Measurements from ENCODE around the gene EXOC6.

EXOC6 gene

GRCh38 chr10:92834331-92834730 is 14.0 kb upstream of the EXOC6 start:
- DNase-seq (ENCODE audit: low read depth in 2 of 2), result no peak

DNA sequence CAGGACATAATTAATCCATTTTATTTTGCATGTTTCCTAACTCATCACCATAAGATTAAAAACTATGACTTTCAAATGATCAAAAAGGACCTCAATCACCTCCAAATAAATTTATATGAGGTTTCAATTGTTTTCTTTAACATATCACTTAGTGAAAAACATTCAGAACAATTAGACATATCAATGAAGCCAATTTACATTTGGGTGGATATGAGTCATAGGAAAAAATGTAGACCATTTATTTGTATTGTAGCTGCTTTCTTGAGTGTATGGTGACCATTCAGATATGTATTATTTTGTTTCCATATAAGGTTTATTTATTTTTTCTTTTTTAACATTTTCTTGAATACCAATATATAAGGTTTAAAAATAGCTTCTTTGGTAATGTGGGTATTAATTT is 13.3 kb upstream of the EXOC6 start:
- DNase-seq (ENCODE audit: low read depth in 2 of 2), result no peak

GRCh38 chr10:92837456-92837855 is 10.9 kb upstream of the EXOC6 start:
- DNase-seq (ENCODE audit: low read depth in 2 of 2), result no peak

DNA sequence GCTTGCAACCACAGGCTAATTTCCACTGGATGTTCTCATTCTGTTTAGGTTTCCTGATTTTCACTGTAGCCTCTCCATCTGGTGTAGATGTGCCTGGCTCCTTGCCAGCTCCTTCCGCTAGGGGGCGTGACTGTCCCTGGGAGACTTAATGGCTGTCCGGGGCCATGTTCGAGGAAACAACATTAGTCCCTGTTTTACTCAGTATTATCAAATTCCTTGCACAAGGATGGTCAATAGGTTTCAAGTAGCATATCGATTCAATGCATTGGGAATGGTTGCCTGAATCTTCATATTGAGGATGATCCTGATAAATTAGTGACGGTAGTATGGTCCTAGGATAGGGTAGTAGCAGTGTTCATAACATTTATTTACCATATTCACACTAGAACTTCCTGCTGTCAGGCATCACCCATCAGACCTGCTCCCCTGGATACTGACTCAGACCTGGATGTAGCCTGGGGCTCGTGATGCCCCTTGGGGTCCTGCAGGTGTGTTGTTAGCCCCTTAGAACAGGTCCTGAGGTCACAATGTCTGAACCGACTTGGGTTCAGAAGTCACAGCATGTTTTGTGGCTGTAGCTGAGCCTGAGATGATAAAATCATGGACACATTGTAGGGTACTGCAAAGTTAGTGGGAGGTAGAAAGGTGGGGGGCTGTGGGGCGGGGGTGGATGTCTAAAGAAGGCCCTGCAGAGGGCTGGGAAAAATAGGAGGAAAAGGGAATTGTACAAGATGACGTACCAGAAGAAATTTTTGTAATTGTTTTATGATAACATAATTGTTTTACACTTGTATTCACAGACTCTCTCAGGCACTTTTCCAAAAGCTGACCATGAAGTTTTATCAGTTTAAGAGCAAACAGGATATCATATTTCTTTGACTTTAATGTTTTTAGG is 8.9 kb upstream of the EXOC6 start:
- peak; percentile 44 to 65 for DNase-seq (ENCODE audit: low read depth in 2 of 2)

DNA sequence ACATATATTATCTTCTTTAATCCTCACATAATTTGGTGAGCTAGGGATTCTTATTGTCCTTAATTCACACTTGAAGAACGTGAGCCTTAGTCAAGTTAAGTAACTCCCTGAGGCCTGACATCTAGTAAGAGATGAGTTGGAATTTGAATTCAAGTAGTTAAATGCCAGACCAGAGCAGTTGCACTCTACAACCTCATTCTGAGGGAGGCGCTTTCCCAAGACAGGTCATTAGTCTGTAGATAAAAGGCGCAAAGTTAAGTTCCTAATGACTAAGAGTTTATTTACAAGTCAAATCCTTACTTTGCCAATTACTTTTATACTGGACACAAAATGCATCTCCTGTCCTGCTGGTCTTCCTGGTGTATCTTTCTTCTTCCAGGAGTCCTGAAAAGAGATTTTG is 3.6 kb upstream of the EXOC6 start:
- no peak for DNase-seq (ENCODE audit: low read depth in 2 of 2)

- DNase-seq (ENCODE audit: low read depth in 2 of 2), result no peak
Measured at GRCh38 chr10:92845921-92846320, 2.4 kb upstream of the EXOC6 start.

GRCh38 chr10:92846344-92846743 is 2.0 kb upstream of the EXOC6 start:
- DNase-seq (ENCODE audit: low read depth in 2 of 2), result no peak

DNA sequence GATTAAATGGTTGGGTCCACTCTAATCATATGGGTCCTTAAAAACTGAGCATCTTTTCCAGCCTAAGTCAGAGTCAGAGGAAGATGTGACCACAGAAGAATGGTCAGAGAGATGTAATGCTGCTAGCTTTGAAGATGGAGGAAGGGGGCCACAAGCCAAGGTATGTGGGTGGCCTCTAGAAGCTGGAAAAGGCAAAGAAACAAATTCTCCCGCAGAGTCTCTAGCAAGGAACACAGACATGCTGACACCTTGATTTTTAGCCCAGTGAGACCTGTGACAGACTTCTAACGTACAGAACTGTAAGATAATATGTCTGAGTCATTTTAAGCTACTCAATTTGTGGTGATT is 1.5 kb upstream of the EXOC6 start:
- DNase-seq (ENCODE audit: low read depth in 2 of 2), result no peak

DNA sequence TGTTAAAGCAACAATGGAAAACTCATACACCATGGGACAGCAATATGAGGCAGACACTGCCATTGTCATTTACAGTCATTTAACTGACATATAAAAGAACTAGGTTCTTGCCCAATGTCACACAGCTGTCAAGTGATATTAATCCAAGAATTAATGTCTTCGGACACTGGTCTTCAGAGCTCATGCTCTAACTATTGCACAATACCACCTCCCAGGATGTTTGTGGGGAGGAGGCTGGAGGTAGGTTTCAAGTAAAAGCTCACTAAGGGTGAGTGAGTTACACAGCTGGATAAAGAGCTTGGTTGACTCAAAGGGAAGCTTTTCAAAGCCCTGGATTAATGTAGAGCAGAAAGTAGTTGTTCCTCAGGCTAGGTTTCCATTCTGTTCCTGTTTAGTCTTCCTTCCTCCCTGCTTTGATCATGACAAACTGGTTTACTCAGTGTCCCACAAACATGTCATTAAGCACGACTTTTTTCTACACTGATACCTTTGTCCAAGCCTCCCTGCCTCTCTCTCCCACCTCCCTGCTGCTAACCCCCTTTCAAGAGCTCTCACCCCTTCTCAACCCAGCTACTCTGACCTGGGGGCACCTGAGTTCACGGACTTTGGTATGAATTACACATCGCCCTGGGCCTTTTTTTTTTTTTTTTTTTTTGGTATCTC is 987 bp upstream of the EXOC6 start:
- no peak for DNase-seq (ENCODE audit: low read depth in 2 of 2)

DNA sequence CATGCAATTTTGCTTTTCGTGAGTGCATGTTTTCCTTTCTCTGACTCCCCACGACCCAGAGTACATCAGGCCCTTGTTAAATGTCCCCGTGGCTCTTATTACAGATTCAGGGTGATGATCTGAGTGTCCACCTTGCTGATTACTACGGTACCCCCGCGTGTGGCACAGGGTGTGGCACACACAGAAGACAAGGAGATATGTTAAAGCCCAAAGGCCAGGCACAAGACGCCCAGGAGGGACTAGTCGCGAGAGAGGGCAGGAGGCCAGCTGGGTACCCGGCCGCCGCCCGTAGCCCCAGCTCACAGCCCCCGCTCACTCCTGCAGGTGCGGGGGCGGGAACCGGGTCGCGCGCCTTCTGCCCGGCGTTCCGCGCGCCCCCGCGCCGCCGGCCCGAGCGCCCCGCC is 281 bp upstream of the EXOC6 start:
- peak in 1 of 2 donors; percentile 63 for DNase-seq (ENCODE audit: low read depth in 2 of 2)

DNA sequence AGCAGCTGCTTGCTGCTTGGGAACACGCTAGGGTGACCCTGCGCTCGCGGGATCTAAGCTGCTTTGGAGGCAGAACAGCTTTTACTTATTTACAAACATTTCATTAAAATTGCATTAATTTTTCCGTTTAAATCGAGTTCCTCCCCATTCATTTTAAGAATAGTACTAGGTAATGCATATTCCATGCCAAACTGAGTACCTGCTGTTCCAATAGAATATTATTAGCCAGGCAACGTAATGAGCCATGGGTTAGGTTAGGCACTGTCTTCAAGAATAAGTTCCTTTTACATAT is 860 bp downstream of the EXOC6 start:
- DNase-seq (ENCODE audit: low read depth in 2 of 2), result no peak

DNA sequence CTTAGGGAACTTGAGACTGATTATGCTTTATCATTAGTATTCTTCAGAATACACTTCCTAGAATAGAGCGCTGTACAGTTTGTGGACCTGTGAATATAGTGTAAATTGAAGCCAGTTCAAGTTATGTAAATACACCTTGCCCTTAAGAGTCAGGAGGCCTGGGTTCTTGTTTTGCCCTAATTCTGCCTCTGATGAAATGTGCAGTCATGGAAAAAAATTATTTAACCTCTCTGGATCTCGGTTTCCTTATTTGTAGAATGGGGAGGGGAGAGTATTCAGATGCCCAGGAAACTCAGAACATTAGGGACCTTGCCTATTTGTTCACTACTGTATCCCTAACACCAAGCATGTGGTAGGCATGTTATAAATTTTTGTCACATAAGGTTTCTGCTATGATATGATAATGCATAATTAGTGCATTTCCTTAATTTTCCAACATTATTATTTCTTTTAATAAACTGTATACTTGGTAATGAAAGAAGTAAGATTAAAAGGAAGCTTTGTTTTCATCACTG is 1.3 kb downstream of the EXOC6 start:
- DNase-seq (ENCODE audit: low read depth in 2 of 2), result no peak

- no peak for DNase-seq (ENCODE audit: low read depth in 2 of 2)
Measured at GRCh38 chr10:92850185-92850584, 1.9 kb downstream of the EXOC6 start.

DNA sequence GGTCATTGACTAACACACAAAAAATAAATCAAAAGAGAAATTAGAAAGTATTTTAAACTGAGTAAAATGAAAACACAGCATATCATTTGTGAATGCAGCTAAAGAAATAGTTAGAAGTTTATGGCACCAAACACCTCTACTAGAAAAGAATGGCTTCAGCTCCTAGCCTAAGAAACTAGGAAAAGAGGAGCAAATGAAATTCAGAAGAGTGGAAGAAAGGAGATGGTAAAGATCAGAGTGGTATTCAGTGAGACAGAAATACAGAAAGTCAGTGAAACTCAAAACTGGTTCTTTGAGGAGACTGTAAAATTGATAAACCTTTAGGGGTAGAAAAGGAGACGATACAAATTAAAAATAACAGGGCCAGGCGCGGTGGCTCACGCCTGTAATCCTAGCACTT is 2.7 kb downstream of the EXOC6 start:
- no peak for DNase-seq (ENCODE audit: low read depth in 2 of 2)

- no peak for DNase-seq (ENCODE audit: low read depth in 2 of 2)
Measured at GRCh38 chr10:92855560-92855959, 7.2 kb downstream of the EXOC6 start.

- no peak for DNase-seq (ENCODE audit: low read depth in 2 of 2)
Measured at GRCh38 chr10:92857904-92858514, 9.7 kb downstream of the EXOC6 start.

DNA sequence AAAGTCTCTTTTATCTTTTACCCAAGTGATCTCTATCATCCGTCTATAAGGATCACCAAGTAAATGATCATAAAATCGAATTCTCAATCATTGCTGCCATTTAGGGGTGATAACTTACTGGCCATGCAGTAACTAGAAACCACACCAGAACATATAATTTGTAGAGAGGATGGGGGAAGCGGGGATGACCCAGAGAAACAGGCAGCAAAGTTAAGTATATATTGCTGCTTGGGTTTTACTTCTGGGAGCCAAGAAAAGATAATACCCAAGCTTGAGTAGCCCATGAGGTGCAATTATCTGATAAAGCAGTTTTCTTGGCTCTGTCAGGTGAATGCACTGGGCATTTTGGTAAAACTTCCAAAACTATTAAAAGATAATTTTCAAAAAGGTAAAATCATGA is 18.9 kb downstream of the EXOC6 start:
- no peak for DNase-seq (ENCODE audit: low read depth in 2 of 2)

- no peak for DNase-seq (ENCODE audit: low read depth in 2 of 2)
Measured at GRCh38 chr10:92868036-92868435, 19.7 kb downstream of the EXOC6 start.

GRCh38 chr10:92868557-92868956 is 20.2 kb downstream of the EXOC6 start:
- no peak for DNase-seq (ENCODE audit: low read depth in 2 of 2)

DNA sequence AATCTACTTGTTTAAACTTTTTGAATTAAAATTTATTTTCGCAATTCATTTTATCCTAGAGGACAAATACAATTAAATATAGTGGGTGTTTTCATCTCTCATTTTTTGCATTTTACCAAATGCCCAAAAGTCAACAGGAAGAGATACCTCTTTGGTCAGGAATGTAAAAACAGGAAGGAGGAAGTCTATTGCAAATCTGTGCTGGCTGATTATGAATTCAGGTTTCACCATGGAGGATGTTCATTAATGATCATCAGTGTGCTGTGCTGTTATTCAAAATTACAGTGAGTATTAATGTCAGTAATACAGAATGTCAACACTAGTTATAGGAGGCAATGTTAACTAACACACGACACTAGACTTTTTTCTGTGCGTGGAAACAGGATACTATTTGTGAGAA is 24.7 kb downstream of the EXOC6 start:
- no peak for DNase-seq (ENCODE audit: low read depth in 2 of 2)

DNA sequence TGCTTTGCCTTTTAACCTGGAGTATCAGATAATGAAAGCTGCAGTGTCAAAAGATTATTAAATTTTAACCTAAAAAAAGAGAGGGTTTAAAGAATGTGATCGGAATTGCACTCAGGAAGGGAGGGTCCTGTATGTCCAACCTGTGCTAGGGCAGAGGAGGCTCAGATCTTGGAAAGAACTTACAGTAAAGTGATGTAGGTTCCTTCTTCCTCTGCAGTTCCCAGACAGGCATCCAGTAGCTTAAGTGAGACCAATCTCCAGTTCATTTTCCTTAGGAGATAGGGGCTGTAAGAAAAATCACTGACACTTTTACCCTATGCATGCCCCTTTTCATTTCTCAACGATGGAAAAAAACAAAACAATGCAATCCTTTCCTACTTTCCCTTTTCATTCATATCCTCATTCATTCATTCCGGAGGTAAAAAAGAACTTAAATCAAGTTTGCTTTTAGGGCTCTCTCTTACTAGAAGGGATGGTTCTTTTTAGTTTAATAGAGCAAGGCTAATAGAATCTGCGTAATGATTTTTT is 28.3 kb downstream of the EXOC6 start:
- DNase-seq (ENCODE audit: low read depth in 2 of 2), result no peak

GRCh38 chr10:92880233-92880861 is 32.0 kb downstream of the EXOC6 start:
- DNase-seq (ENCODE audit: low read depth in 2 of 2), result no peak

Data from activated CD4-positive, alpha-beta T cell treated with anti-CD3 and anti-CD28 coated beads for 24 hours (primary cell).